Ascending aorta (tissue), 2 donors: ENCODE results near the gene CLIP3. TPM values are rescaled to one million over a fixed set of nuclear protein-coding genes. Genes with fewer than 3 reads are reported as not detected.
"Not testable (repeated sequence)": the region's sequence is repeated elsewhere in the genome, so short reads cannot be mapped to it uniquely, and the experiment has no call there.

ENCODE experiments used
- DNase-seq, 2 donors: peaks; one replicate each; pipeline ENCODE4 v3.0.0-alpha.2; 2019; ENCODE audit warnings: low spot score in 2 of 2
- H3K27ac ChIP-seq, 2 donors: fragments of 200-600 bp; sonication (generic); one replicate each; pipeline ENCODE4 v1.5.1; 2016 to 2017; ENCODE audit warnings: mild to moderate bottlenecking in 1 of 2
- H3K27me3 ChIP-seq: fragments of 200-600 bp; sonication (generic); one replicate; pipeline ENCODE4 v1.5.1; 2017
- H3K36me3 ChIP-seq, 2 donors: fragments of 200-600 bp; sonication (generic); one replicate each; pipeline ENCODE4 v1.5.1; 2016
- H3K4me1 ChIP-seq, 2 donors: fragments of 200-600 bp; sonication (generic); one replicate each; pipeline ENCODE4 v1.5.1; 2016 to 2017; ENCODE audit warnings: mild to moderate bottlenecking in 1 of 2
- H3K4me3 ChIP-seq, 2 donors: fragments of 200-600 bp; sonication (generic); one replicate each; pipeline ENCODE4 v1.5.1; 2016 to 2017; ENCODE audit warnings: mild to moderate bottlenecking in 1 of 2
- H3K9me3 ChIP-seq, 2 donors: fragments of 200-600 bp; sonication (generic); one replicate each; pipeline ENCODE4 v1.5.1; 2016
- CTCF ChIP-seq, 3 experiments: fragments of 200-600 bp in 2 of 3; fragments of 450-650 bp in 1 of 3; sonication (generic) in 2 of 3; IDR thresholded peaks; one replicate each; pipeline ENCODE4 v1.5.1; 2016 to 2019; ENCODE audit warnings: antibody characterized with exemption in 3 of 3, mild to moderate bottlenecking in 1 of 3, moderate library complexity in 1 of 3
- intact Hi-C: fragments of 100-400 bp; cut with DNase I; formaldehyde crosslinking; loops from one replicate; pipeline ENCODE4 v1.15.1; 2023
- total RNA-seq: library from RNA; depleted of rRNA; stranded (reverse); fragments of >200 nt; gene quantifications from one replicate; pipeline ENCODE4 v1.1.0, GENCODE V29; 2016

The CLIP3 gene
- total RNA-seq, 1 donor from 2014 or later = 43.2 TPM

GRCh38 chr19:35987571-35987896 lies 45.1 kb downstream of the CLIP3 start:
- no peaks in the 10 kb centered on the region for H3K36me3 ChIP-seq
- intact Hi-C loops = no loop called here
- H3K4me1 ChIP-seq = peaks cover 0 to 3% of the 10 kb centered on the region in 2 donors
- H3K9me3 ChIP-seq = no peaks in the 10 kb centered on the region
- no peak for DNase-seq
- H3K4me3 ChIP-seq = peak overlapping the region in 1 of 2 donors; percentile 58
- no peak overlapping the region for H3K27ac ChIP-seq
- TF ChIP-seq CTCF (IDR thresholded peaks at IDR 0.05) = no peak
- H3K27me3 ChIP-seq = no peaks in the 10 kb centered on the region

DNA sequence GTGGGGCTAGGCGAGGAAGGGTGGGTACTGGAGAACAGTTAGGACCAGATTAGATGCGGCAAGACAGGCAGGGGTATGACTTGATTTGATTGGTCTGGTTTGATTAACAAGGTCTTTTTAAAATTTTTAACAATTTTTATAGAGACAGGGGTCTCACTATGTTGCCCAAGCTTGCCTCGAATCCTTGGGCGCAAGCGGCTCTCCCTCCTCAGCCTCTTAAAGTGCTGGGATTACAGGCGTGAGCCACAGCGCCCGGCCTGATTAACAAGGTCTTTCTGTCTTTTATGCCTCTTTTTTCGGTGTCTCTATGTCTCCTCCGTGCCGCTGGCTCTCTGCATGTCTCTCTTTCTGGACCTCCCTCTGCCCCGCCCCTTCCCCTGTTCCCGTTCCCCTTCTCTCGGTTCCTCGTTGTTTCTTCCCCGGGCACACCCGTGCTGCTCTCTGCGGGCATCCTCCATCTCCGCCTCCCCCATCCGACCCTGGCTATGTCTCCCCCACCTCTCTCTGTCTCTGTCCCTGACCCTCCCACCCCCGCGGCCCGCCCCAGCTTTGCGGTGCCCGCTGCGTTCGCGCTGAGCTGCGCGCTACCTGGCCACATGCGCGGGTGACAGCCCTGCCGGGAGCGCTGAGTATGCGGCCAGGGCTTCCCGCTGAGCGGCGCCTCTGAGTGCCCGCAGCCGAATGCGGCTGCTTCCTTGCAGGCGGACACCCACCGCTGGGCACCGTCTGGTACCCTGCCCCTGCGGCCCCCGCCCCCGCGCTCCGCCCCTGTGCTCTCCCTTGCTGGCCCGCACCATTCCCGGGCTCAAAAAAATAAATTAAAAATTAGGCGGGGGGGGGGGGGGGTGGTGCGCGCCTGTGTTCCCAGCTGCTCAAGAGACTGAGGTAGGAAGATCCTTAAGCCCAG lies 45.8 kb downstream of the CLIP3 start:
- intact Hi-C loops = no loop called here
- Histone ChIP-seq H3K27ac (no peak overlapping the region), H3K9me3 (no peaks in the 10 kb centered on the region), H3K4me3 (peak overlapping the region; percentile 46 to 58), H3K27me3 (no peaks in the 10 kb centered on the region), H3K4me1 (peaks cover 0 to 3% of the 10 kb centered on the region in 2 donors), H3K36me3 (no peaks in the 10 kb centered on the region)
- no peak for TF ChIP-seq CTCF (IDR thresholded peaks at IDR 0.05)
- no peak for DNase-seq

DNA sequence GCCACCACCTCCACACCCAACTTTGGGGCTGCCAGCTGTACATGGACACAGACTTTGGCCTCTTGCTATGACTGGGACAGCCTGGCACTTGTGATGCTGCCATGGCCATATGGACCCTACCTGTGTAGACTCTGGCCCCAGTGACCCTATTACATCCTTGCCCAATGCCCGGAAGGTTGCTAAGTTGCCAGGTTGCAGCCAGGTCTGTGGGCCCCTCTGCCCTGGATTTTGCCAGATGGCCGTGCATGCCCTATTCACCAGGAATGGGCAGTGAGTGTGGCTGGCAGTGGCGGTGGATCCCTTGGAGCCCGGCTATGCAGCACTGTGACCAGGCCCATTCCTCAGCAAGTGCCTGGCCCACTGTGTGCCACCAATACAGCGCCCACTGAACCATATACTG lies 46.6 kb downstream of the CLIP3 start:
- Histone ChIP-seq H3K4me1 (peaks cover 0 to 3% of the 10 kb centered on the region in 2 donors), H3K27ac (no peak overlapping the region), H3K36me3 (no peaks in the 10 kb centered on the region), H3K4me3 (no peak overlapping the region), H3K9me3 (no peaks in the 10 kb centered on the region), H3K27me3 (no peaks in the 10 kb centered on the region)
- no peak for TF ChIP-seq CTCF (IDR thresholded peaks at IDR 0.05)
- no peak for DNase-seq
- intact Hi-C loops = no loop called here

- Histone ChIP-seq H3K27ac (no peak overlapping the region), H3K36me3 (no peaks in the 10 kb centered on the region), H3K4me3 (no peak overlapping the region), H3K9me3 (no peaks in the 10 kb centered on the region), H3K4me1 (peaks cover 0 to 3% of the 10 kb centered on the region in 2 donors), H3K27me3 (no peaks in the 10 kb centered on the region)
- intact Hi-C loops = no loop called here
- TF ChIP-seq CTCF (IDR thresholded peaks at IDR 0.05) = no peak
- no peak for DNase-seq
Measured at GRCh38 chr19:35983177-35983576, 49.5 kb downstream of the CLIP3 start.

GRCh38 chr19:35980997-35981396 lies 51.7 kb downstream of the CLIP3 start:
- DNase-seq, H3K4me1 ChIP-seq, H3K9me3 ChIP-seq, H3K27ac ChIP-seq, intact Hi-C loops, H3K4me3 ChIP-seq, H3K27me3 ChIP-seq, H3K36me3 ChIP-seq: not testable (repeated sequence)

DNA sequence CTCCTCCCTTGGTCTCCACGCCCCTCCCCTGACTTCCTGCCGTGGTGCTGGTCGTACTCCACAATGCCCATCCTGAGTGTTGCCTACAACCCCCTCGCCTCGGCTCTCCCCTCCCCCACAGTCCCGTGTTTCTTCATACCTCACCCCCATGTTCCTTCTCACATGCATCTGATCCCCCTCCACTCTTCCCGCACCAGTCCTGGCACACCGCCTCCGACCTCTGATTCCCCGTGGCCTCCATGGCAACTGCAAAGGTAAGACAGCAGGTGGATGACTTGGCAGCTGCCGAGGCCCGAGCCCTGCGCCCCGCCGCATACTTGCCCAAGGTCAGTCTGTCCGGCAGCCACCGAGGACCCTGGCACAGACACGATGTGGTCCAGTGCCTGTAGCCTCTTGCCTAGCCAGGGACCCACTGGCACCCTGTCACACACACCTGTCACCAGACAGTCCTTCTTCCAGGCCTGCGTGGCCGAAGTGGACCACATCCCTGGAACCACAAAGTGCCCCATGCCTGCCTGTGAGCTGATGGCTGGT lies 53.8 kb downstream of the CLIP3 start:
- DNase-seq = no peak
- Histone ChIP-seq H3K9me3 (no peaks in the 10 kb centered on the region), H3K36me3 (no peaks in the 10 kb centered on the region), H3K27ac (no peak overlapping the region), H3K4me3 (no peak overlapping the region), H3K27me3 (no peaks in the 10 kb centered on the region), H3K4me1 (no peaks in the 10 kb centered on the region)
- TF ChIP-seq CTCF (IDR thresholded peaks at IDR 0.05) = no peak
- intact Hi-C loops = no loop called here
